DMS 273 treated with DMSO at 0.1 percent for 48 hours (cell line): ENCODE data around the gene GIGYF2.

Source experiments
- DNase-seq: peaks from one replicate; lab custom pipeline; 2025; lab: John Stamatoyannopoulos, UW

Gene GIGYF2

GRCh38 chr2:232878855-232879617 lies 181.9 kb downstream of the GIGYF2 start:
- DNase-seq, result no peak

DNA sequence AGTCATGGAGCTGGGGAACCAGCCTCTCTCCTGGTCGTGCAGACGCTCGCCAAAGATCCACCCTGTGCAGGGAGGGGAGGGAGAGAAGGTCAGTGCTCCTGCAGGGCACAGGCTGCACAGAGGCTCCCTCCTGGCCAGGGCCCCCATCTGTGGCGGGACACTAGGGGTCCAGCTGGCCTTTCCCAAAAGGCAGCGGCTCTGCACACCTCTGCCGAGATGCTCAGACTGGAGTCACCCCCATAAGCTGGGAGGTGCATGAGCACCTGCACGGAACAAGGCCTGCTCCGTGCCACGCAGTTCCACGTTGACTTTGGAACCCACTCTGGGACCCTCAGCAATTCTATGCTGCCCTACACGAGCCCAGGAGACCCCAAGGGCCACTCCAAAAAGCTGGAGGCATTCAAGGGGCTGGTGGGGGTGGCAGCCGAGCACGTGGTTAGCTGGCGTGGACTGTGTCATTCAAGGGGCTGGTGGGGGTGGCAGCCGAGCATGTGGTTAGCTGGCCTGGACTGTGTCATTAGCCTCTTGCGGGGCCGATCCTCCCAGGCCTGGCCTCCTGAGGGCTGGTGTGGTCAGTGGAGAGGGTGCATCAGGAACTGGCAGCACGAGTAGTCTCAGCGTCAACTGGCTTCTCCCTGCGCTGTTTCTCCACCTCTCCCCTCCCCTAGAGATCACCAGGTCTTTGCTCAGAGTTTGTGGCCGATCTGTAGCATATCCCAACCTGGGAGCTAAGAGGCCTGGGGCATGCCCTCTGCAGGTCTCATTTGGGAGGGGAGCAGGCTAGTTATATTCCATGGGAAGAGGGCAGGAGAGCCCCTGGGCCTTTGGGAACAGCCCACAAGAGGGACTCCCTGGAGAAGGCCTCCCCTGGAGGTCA lies 182.7 kb downstream of the GIGYF2 start:
- no peak for DNase-seq

DNA sequence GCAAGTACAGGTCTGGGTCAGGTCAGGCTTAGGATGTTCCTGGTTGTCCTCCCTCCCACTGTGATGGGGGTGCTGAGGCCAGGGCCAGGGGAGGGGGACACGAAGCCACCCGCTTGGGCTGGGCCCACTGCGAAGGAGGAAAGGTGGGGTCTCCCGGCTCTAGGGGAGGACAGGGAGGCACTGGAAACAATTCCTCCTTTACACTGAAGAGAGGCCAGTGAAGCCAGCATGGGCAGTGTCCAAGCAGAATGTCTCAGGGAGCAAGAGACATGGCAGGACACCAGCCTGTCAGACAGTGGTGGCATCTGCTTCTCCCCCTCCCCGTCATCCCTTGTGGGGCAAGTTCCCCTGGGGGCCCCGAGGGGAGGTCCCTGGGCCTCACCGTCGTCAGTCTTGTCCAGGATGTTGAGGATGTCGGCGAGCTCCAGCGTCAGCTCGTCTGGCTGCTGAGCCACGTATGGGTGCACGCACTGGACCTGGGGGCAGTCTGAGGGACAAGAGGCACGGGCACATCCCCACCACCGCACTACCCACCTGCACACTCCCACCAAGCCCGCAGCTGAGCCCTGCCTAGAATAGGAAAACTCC lies 183.7 kb downstream of the GIGYF2 start:
- DNase-seq, result no peak

- DNase-seq, result no peak
Measured at GRCh38 chr2:232882085-232882484, 185.0 kb downstream of the GIGYF2 start.

GRCh38 chr2:232882505-232883115 lies 185.5 kb downstream of the GIGYF2 start:
- DNase-seq, result no peak

DNA sequence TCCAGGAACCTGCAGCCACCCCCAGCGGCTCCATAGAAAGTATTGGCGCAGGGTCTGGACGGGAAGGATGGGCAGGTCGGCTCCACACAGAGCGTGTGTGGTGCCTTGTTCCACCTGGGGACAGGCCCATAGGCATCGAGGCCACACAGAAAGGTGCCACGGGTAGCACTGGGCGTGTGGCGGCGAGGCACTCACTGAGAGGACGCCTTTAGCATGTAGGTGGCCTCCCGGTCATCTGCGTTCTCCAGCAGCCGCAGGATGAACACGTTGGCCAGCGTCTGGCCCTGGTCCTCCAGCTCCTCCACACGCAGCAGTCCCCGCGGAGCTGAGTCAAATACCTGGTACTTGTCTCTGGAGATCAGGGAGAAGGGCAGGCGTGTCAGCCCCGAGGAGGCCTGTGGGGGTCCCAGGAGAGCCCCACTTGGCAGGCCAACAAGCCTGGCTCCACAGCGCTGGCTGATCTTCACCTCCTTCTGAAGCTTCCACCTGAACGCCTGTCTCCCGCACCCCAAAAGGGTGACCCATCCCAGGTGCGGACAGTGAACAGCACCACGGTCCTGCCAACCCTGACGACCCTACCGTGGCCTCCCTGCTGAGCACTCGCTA lies 186.1 kb downstream of the GIGYF2 start:
- DNase-seq, result no peak

GRCh38 chr2:232884001-232884421 lies 186.9 kb downstream of the GIGYF2 start:
- no peak for DNase-seq

DNA sequence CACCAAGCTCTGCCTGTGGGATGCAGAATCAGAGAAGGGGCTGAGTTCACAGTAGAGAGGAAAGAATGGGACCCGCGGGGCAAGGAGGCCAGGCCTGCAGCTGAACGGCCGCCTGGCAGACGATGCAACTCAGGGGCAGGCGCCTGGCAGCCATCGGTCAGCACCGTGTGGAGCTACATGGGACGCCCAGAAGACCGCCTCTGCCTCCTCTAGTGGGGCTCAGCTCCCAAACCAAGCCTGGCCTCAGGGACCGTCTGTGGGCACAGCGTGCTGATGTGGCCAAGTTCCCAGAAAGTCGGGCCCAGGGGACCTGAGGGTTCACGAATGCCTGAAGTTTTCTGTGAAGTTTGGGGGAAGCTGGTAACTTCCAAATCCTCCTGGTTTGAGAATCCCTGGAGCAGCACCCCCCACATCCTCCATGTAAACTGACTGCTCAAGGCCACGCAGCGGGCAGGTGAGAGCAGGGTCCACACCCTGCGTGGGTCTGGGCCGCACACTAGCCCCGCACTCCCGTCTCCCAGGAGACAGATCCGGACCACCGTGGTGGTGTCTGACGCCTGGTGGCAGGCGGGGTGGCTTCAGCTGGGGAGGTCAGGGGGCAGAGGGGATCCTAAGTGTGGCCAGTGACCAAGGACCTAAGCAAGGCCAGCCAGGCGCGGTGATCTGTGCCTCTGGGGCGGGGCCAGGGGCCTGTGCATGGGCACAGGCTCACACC lies 187.6 kb downstream of the GIGYF2 start:
- no peak for DNase-seq

- no peak for DNase-seq
Measured at GRCh38 chr2:232885264-232885961, 188.3 kb downstream of the GIGYF2 start.

GRCh38 chr2:232886176-232886575 lies 189.0 kb downstream of the GIGYF2 start:
- DNase-seq, result no peak

GRCh38 chr2:232886632-232887031 lies 189.5 kb downstream of the GIGYF2 start:
- no peak for DNase-seq

- no peak for DNase-seq
Measured at GRCh38 chr2:232887171-232887850, 190.2 kb downstream of the GIGYF2 start.

DNA sequence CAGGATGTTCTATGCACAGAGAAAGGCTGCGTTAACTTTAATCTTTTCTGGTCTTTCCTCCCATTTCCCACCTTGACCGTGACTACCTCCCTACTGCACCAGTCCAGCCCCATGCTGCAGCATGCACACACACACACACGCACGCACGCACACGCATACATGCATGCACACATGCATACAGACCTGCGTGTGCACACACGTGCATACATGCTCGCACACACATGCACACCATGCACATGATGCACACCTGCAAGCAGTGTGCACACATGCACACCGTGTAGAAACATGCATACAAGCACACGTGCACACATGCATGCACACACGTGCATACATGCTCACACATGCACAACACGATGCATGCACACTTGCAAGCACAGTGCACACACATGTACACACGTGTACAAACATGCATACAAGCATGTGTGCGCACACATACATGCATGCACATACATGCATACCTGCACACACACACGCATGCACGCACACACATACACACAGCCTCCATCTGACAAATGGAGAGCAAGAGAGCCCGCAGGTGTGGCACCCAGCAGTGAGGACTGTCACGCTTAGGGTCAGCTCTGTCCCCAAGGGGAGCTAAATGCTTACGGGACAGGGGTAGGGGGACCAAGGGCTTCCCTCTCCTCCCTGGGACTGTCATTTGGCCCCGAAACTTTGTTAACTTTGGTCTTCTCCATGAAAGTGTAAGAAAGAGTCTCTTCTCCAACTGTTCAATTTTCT lies 191.1 kb downstream of the GIGYF2 start:
- DNase-seq, result no peak

GRCh38 chr2:232888839-232889529 lies 191.9 kb downstream of the GIGYF2 start:
- DNase-seq, result no peak

- DNase-seq, result no peak
Measured at GRCh38 chr2:232889876-232890401, 192.8 kb downstream of the GIGYF2 start.

- no peak for DNase-seq
Measured at GRCh38 chr2:232890536-232890895, 193.4 kb downstream of the GIGYF2 start.

GRCh38 chr2:232890896-232891601 lies 193.9 kb downstream of the GIGYF2 start:
- DNase-seq, result no peak

DNA sequence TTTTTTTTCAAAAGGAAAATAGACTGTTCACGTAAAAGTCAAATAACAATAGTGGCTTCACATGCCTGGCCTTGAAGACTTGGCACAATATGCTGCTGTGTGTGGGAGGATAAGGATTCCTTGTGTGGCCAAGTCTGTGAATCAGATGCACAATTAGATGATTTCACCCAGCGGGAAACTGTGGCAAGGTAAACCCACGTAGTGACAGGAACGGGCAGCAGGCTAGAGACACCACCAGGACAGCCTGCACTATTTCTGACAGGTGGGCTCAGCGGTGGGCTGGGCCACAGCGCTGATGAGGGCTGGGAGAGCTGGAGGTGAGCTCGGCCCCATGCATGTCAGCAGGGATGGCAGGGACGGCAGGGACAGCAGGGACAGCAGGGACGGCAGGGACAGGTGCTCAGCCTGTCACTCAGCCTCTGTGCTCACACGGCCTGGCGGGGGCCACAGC lies 194.5 kb downstream of the GIGYF2 start:
- DNase-seq, result no peak
